Stimulated activated CD4-positive, alpha-beta T cell treated with anti-CD3 and anti-CD28 coated beads, Interleukin-12 subunit alpha, Interleukin-12 subunit beta, amount 100 ng/mL, for 24 hours (primary cell): ENCODE data around the gene SRRT.
A peak's percentile ranks its signal among the peaks of the same experiment; 100 is the strongest.

Source experiments
- DNase-seq, 2 experiments: peaks; one replicate each; pipeline ENCODE4 v3.0.0-alpha.2; 2020; ENCODE audit warnings: low read depth in 2 of 2

The SRRT gene

DNA sequence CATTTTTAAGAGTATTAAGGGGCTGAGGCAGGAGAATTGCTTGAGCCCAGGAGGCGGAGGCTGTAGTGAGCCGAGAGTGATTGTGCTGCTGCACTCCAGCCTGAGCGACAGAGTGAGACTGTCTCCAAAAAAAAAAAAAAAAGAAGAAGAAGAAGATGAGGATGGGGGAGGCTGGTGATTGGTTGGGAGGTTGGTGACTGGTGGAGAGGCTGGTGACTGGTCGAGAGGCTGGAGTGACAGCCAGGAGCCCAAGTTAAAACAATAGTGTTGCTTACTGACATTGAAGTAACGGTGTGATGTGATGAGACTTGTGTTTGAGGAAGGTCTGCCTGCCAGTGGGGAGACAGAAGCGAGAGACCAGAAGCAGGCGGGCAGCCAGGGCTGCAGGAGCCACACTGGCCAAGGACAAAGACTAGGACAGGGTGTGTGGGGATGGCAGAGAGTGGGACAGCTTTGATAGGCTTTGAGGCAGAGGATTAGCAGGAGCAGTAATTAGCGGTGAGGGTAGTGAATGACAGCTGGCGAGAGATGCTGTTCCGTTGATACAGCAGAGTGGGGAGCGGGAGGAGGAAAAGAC is 4.9 kb downstream of the SRRT start:
- DNase-seq: no peak

DNA sequence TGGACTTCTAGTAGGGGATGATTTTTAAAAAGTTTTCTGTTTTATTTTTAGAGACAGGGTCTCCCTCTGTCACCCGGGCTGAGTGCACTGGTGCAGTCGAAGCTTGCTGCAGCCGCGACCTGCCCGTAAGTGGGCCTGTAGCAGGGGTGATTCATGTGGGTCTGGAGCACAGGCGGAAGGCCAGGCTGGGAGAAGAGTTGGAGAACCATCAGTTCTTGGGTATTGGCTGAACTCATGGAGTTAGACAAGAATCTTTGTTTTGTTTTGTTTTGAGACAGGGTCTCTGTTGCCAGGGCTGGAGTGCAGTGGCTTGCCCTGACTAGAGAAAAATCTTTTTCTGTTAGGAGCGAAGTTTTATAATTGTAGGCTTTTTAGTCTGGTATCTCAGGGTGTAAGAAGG is 5.7 kb downstream of the SRRT start:
- no peak for DNase-seq

DNA sequence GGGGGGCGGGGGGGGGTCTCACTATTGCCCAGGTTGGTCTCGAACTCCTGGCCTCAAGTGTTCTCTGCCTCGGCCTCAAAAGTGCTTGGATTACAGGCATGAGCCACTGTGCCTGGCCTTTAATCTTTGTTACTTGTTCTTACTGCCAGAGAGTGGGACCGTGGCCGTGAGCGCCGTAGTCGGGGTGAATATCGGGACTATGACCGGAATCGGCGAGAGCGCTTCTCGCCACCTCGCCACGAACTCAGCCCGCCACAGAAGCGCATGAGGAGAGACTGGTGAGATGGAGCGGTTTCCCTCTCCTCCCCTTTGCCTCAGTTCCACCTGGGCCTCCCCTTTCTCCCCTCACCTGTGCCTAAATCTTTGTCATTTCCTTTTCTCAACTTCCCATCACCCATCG is 6.2 kb downstream of the SRRT start:
- no peak for DNase-seq

DNA sequence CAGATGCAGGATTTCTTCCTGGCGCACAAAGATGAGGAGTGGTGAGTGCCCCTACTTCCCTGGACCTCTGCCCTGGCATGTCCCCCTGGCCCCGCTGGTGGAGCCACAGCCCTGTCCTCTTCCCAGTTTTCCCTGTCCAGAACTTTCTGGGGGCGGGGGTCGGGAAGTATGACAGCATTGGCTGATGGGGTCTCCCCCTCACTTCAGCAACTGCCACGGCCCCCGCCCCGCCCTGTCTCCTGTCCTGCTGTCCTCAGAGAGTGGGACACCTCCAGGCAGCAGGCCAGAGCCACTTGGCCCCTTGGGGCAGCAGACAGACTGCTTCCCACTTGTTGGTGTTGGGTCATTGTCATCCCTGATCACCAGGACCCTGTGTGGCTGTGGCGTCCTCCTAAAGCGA is 7.3 kb downstream of the SRRT start:
- DNase-seq: no peak

DNA sequence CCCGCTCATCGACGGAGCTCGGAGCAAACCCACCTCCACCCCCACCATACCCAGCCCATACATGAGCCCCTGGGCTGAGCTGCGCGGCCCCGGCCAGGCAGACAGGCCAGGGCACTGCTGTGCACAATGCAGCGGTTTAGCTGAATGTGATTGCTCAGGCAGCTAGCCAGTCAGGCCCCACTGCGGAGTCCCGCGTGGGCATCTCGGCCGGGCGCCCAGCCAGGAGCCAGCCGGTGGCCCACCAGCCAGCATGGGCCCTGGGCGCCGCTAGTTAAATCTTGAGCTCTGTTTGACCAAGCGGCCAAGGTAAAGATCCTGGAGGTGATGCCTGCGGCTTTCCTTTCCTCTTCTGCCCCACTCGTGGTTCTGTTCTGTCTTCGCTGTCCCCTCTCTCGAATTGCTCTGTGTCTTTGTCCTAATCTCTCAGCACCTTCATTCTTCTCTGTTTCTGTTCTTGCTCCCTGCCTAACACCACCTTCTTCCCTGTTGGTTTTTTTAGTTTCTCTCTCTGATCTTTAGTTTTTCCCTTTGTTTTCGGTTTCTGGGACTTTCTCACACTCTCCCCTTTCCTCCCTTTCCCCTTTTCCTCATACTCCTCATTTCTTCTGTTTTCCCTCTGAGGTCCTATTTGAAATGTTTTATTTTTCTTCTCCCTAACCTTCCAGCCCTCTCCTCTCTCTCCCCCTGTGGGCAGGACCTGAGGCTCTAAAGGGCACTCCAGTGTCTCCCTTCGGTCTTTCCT is 8.1 kb downstream of the SRRT start:
- DNase-seq: no peak

DNA sequence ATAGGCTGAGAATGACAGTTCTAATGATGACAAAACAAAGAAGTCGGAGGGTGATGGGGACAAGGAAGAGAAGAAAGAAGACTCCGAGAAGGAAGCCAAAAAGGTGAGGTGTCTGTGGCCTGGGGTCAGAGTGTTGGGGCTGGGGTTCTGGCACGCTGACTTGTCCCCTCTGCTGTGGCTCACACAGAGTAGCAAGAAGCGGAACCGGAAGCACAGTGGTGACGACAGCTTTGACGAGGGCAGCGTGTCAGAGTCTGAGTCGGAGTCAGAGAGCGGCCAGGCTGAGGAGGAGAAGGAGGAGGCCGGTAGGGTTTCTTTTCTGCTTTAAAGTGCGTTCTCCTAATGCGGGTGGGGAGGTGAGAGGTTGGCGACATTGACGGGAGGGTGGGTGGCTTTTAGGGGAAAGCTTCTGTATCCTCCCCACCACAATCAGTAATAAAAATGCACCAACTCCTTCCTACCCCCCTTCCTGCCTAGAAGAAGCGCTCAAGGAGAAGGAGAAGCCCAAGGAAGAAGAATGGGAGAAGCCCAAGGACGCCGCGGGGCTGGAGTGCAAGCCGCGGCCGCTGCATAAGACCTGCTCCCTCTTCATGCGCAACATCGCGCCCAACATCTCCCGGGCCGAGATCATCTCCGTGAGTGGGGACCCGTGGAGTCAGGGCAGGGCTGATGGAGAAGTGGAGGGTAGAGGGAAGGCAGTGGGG is 10.0 kb downstream of the SRRT start:
- no peak for DNase-seq

DNA sequence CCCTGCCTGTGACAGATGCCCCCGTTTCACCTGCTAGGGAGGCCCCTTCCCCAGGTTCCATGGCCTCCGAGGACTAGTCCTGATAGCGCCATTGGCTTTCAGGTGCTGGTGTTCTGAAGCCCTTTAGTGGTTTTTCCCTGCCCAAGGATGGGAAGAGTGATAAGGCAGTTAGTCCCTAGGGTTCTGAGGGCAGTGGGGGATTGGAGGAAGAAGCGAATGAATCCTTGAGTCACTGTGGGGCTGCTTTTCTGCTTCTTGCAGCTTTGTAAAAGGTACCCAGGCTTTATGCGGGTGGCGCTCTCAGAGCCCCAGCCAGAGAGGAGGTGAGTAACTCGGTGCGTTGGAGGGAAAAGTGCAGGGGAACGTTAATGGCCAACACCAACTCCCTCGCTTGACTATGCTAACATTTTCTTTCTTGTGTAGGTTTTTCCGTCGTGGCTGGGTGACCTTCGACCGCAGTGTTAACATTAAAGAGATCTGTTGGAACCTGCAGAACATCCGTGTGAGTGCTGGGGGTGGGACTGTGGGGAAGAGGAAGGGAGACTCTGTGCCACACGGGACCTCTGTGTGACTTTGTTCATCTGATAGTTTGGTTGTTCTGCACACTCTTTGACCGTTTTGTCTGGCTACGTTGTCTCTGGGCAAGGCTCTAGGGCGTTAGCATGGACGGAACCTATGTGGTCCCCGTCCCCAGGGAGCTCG is 10.7 kb downstream of the SRRT start:
- DNase-seq: no peak

DNA sequence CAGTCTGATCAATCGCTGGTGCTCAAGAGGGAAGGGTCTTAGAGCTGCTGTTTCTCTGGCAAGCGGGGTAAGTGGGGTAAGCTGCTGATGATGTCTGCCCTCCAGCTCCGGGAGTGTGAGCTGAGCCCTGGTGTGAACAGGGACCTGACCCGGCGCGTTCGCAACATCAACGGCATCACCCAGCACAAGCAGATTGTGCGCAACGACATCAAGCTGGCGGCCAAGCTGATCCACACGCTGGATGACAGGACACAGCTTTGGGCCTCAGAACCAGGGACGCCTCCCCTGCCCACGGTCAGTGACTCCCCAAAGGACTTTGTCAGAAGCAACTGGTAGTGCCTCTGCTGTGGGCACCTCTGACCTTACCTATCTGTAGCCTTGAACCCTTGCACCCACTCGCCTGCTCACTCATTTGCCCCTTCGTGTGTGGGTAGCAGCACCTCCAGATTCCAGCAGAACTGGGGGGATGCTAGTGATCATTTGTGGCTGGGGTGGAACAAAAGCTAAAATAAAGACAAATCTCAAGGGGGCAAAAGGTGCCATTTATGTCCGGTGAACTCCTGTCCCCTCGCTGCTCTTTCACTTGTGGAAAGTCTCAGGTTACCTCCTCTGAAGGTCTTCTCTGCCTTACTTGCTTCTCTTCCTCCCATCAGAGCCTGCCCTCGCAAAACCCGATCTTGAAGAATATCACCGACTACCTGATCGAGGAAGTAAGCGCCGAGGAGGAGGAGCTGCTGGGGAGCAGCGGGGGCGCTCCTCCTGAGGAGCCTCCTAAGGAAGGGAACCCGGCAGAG is 11.4 kb downstream of the SRRT start:
- no peak for DNase-seq

DNA sequence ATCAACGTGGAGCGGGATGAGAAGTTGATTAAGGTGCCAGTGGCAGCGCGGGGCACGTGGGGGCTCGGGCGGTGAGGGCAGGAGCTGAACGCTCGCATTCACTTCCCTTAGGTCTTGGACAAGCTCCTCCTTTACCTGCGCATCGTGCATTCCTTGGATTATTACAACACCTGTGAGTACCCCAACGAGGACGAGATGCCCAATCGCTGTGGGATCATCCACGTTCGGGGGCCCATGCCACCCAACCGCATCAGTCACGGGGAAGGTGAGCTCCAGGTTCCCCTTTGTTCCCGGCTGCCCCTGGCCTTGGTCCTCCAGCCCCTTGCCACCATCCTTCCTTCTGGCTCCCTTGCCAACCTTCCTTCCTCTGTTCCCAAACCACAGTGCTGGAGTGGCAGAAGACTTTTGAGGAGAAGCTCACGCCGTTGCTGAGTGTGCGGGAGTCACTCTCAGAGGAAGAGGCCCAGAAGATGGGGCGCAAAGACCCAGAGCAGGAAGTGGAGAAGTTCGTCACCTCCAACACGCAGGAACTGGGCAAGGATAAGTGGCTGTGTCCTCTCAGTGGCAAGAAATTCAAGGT is 12.1 kb downstream of the SRRT start:
- no peak for DNase-seq

DNA sequence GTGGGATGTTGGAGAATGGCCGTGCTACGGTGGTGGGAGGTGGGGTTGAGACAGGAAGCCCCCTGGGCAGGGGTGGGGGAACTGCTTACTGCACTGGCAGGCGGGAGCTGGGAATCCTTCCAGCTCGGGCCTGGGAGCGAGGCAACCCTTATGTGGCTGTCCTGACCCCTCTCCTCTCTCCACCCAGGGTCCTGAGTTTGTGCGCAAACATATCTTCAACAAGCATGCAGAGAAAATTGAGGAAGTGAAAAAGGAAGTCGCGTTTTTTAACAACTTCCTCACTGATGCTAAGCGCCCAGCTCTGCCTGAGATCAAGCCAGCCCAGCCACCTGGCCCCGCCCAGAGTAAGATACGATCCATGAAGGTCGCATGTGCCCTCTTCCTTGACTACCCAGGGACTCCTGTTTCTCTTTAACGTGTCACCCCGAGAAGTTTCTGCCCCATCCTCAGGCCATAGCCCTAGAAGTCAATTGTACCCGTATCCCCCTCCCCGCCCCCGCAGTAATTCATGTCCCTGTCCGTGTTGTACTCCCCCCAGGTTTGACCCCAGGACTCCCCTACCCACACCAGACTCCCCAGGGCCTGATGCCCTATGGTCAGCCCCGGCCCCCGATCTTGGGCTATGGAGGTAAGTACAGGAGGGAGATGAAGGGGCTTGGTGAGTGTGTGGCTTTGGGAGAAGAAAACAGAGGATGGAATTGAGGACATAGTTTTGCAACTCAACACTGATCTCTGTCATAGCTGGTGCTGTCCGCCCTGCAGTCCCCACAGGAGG is 12.8 kb downstream of the SRRT start:
- DNase-seq: peak in 1 of 2 experiments; percentile 52

DNA sequence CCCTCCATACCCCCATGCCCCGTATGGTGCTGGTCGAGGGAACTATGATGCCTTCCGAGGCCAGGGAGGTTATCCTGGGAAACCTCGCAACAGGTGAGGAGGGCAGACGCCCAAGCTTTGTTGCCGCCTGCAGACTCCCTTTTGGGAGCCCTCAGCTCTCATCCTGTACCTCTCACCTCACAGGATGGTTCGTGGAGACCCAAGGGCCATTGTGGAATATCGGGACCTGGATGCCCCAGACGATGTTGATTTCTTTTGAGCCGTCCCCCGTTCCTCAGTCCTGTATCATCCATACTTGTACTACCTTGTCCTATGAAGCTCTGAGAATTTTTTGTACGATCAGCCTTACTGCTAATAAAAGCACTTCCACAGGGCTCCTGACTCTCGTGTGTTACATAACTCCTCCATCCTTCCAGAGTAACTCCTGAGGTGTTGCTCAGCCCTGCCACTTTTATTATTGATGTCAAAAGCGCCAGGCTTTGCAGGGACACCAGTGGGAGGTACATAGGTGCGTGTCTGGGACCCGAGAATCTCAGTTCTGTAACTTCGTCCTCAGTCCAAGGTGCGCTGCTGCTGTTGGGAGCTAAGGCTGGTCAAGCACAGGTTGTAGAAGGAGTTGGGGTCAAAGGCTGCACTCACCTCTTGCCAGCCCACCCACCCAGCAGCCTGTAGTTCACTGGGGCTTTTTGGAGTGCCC is 13.5 kb downstream of the SRRT start:
- no peak for DNase-seq

DNA sequence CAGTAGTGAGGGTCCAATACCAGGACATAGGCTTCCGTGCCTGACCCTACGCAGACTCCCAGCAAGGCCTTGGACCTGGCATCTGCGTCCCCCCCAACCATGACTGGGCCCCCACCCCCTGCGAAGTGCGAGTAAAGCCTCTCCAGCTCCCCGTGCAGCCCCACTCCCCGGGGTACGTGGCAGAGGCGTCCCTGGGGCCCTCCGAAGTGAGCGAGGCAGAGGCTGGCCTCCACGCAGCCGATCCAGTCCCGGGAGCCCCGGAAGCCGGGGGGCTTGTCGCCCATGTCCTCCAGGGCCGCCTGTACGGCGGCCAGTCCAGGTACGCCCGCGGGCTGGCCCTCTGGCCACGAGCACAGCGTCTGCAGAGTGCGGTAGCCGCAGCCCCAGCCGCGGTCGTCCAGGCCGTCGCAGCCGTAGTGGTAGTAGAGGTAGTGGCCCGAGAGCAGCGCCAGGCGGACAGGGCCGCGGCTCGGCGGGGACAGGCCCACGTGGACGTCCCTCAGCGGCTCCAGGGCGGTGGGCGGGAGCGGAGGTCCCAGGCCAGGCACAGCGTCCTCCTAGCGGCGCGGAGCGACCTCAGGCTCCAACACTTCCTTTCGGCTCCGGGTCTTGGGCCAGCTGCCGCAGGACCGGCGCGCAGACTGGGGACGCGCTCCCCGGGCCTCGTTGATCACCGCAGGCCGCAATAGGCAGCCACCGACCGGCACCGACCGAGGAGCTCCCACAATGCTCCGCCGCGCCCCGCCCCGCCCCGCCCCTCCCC is 14.3 kb downstream of the SRRT start, which contains the start of gene UFSP1:
TSS of gene UFSP1 (minus strand) at position 728 of the 763 bp plus-strand sequence. CDS start at position 284, 444 bp downstream.
- DNase-seq: no peak

DNA sequence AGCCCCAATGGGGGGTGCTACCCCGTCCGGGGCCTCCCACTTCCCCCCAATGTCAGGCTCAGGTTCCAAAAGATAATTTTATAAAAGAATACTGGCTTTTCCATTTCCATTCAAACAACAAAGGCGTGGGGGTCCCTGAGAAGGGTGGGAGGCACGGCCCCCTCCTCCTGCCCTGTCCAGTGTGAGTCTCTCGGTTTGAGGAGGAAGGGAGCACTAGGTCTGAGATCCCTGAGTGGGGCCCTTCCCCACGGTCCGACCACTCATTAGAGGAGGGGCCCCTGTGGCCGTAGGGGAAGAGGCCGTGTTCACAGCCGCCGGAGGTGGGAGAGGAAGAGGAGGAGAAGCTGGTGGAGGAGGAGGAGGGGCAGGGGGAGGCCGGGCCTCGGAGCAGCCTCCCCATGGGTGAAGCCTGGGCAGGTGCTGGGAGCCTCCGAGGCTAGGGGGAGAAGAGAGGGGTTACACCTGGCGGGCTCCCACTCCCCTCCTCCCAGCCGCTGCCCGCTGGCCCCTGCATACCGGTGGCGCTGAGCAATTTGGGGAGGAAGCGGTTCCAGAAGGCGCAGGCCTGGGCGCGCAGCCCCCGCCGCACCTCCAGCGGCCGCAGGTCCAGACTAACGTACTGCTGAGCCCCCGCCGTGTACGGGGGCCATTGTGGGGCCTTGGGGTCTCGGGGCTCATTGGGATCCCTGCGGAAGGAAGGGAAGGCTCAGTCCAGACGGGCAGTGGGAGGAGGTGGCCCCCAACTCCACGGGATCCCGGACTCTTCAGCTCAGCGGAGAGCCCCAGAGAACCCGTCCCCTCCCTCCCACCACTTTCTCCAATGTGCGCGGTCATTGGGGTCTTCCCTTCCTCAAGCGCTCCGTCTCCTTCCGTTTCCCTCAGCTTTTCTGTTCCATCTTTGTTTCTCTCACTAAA is 16.0 kb downstream of the SRRT start:
- DNase-seq: no peak

DNA sequence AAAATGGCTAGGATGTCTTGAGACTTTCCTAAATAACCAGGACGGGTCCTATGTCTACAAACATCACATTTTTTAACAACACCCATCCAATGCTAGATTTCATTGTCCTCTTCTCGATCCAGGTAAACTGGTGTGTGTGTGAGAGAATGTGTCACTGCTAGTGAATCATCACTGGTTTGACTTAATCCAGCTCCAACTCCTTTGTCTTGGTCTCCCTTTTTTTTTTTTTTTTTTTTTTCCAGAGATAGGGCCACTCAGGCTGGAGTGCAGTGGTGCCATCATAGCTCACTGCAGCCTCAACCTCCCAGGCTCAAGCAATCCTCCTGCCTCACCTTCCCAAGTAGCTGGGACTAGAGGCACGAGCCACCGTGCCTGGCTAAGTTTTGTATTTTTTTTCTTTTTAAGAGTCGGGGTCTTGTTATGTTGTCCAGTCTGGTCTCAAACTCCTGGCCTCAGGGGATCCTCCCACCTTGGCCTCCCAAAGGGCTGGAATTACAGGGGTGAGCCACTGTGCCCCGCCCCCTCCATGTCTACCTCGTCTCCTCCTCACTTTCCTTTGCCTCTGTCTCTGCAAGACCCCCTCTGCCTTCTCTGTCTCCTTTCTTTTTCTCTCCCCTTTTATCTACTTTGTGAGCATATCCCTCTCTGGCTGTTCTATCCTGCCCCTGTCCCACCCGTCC is 16.8 kb downstream of the SRRT start:
- no peak for DNase-seq

DNA sequence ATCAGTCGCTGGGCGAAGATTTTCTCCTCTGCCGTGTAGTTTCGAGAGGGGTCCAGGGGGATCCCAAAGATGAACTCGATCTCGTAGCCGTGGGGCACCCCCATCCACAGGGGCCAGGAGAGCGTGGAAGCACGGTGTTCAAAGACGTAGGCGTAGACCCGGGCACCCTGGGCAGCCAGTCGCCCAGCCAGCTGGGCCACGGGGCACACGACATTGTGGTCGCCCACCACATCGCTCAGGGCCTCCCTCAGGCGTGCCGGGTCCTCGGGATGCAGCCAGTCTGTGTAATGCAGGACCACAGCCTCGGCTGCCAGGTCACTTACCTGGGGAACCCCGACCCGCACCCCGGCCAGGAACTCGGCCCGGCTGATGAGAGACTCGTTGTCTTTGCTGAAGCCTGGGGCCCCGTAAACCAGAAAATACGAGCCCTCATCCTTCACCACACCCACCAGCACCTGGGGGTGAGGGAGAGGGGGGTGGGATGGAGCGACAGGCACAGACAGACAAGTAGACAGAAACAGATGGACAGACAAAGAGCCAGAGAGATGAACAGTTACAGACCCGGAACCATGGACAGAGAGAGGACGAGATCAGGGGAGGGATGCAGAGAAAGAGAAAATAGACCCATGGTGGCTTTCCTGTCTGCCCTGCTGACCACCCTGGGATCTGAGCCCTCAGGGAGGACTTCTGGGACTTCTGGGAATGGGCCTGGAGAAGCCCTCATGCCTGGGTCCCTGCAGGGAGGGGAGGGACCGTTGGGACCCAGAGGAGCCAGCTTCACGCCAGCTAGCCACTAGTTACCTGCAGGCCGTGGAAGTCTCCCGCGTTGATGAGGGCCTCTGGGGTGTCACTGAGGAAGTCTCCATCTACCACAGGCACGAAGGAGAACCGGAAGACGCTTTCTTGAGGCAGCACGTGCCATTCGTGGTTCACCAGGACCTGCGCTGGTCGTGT is 17.7 kb downstream of the SRRT start:
- DNase-seq: no peak

DNA sequence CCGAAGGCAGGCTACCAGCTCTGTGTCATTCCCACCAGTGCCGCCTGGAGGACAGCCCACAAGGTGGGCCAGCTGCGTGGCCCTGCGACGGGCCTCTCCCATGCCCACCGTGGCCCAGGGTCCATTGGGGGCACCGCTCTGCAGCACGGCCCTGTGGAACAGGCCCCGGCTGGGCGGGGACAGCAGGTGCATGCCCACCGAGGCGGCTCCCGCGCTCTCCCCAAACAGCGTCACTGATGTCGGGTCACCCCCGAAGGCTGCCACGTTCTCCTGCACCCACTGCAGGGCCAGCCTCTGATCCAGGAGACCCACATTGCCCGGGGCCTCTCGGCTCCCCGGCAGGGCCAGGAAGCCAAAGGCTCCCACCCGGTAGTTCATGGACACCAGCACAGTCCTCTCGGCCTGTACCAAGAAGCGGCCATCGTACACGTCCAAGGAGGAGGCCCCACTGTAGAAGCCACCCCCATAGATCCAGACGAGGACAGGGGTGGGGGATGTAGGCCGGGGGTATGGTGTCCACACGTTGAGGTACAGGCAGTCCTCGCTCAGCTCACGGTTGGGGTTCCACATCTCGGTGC is 18.5 kb downstream of the SRRT start:
- DNase-seq: no peak
